HG03442 (cell line): Measurements from ENCODE around the gene KPNB1.

Experiments used
- ATAC-seq: cut with Tn5 transposase; IDR thresholded peaks from one replicate; pipeline ENCODE4 v1.9.1; 2021; ENCODE audit warnings: mild to moderate bottlenecking, moderate library complexity; ENCODE audit not compliant: unreplicated experiment

KPNB1 gene

GRCh38 chr17:47636273-47637030 is 13.3 kb upstream of the KPNB1 start:
- ATAC-seq, result no peak

- no peak for ATAC-seq
Observed at GRCh38 chr17:47638903-47639302, 10.8 kb upstream of the KPNB1 start.

GRCh38 chr17:47640076-47640475 is 9.6 kb upstream of the KPNB1 start:
- no peak for ATAC-seq

GRCh38 chr17:47641202-47641601 is 8.5 kb upstream of the KPNB1 start:
- no peak for ATAC-seq

- ATAC-seq, result no peak
Observed at GRCh38 chr17:47643116-47643515, 6.6 kb upstream of the KPNB1 start.

- no peak for ATAC-seq
Observed at GRCh38 chr17:47644324-47644723, 5.4 kb upstream of the KPNB1 start.

GRCh38 chr17:47649972-47650524 is 329 bp downstream of the KPNB1 start:
- no peak for ATAC-seq

GRCh38 chr17:47650525-47651522 is 1.1 kb downstream of the KPNB1 start:
- ATAC-seq, result peak; percentile 48

GRCh38 chr17:47651704-47652103 is 2.0 kb downstream of the KPNB1 start:
- ATAC-seq, result no peak

- no peak for ATAC-seq
Observed at GRCh38 chr17:47652570-47652969, 2.9 kb downstream of the KPNB1 start.

GRCh38 chr17:47653442-47653841 is 3.7 kb downstream of the KPNB1 start:
- no peak for ATAC-seq

GRCh38 chr17:47654991-47655390 is 5.3 kb downstream of the KPNB1 start:
- no peak for ATAC-seq

GRCh38 chr17:47660064-47660492 is 10.4 kb downstream of the KPNB1 start:
- ATAC-seq, result no peak

- ATAC-seq, result peak; percentile 42
Observed at GRCh38 chr17:47663912-47664623, 14.3 kb downstream of the KPNB1 start.

- no peak for ATAC-seq
Observed at GRCh38 chr17:47664624-47664941, 14.9 kb downstream of the KPNB1 start.

- no peak for ATAC-seq
Observed at GRCh38 chr17:47665655-47666054, 15.9 kb downstream of the KPNB1 start.

- no peak for ATAC-seq
Observed at GRCh38 chr17:47669081-47669480, 19.4 kb downstream of the KPNB1 start.

GRCh38 chr17:47670064-47670463 is 20.3 kb downstream of the KPNB1 start:
- ATAC-seq, result no peak

GRCh38 chr17:47674499-47674898 is 24.8 kb downstream of the KPNB1 start:
- no peak for ATAC-seq

- no peak for ATAC-seq
Observed at GRCh38 chr17:47675380-47676198, 25.9 kb downstream of the KPNB1 start.
